Neuronal stem cell (in vitro differentiated cells): ENCODE results near the gene KHDC3L.

Source experiments
- DNase-seq: peaks from one replicate; pipeline ENCODE4 v3.0.0-alpha.2; 2013; ENCODE audit warnings: low spot score
- H2AFZ ChIP-seq: one replicate; pipeline ENCODE4 v1.6.1; 2013; ENCODE audit warnings: mild to moderate bottlenecking, low read length, inconsistent platforms
- H2AK5ac ChIP-seq: 2 replicates; pipeline ENCODE4 v1.6.1; 2013; ENCODE audit warnings: low read depth, mild to moderate bottlenecking, inconsistent platforms, low read length, moderate library complexity, mixed read lengths
- H2BK120ac ChIP-seq: 2 replicates; pipeline ENCODE4 v1.6.1; 2013; ENCODE audit warnings: low read depth, mild to moderate bottlenecking, inconsistent platforms, low read length, moderate library complexity, mixed read lengths
- H2BK12ac ChIP-seq: one replicate; pipeline ENCODE4 v1.6.1; 2013; ENCODE audit warnings: low read length, inconsistent platforms
- H2BK15ac ChIP-seq: 2 replicates; pipeline ENCODE4 v1.6.1; 2013; ENCODE audit warnings: mild to moderate bottlenecking, low read length, inconsistent platforms, mixed read lengths
- H2BK5ac ChIP-seq: one replicate; pipeline ENCODE4 v1.6.1; 2013; ENCODE audit warnings: inconsistent platforms, mild to moderate bottlenecking, low read length, moderate library complexity
- H3K14ac ChIP-seq: one replicate; pipeline ENCODE4 v1.6.1; 2013; ENCODE audit warnings: low read length, inconsistent platforms
- H3K18ac ChIP-seq: 2 replicates; pipeline ENCODE4 v1.6.1; 2013; ENCODE audit warnings: low read length, inconsistent platforms
- H3K23ac ChIP-seq: 2 replicates; pipeline ENCODE4 v1.6.1; 2013; ENCODE audit warnings: low read depth, mild to moderate bottlenecking, mixed read lengths, low read length, inconsistent platforms; ENCODE audit not compliant: poor library complexity
- H3K27ac ChIP-seq: replicated peaks from 3 replicates; pipeline ENCODE4 v1.5.1; 2013; ENCODE audit warnings: low read length, inconsistent platforms
- H3K27me3 ChIP-seq, 3 experiments: 2 replicates each; pipeline ENCODE4 v1.6.1; 2013; ENCODE audit warnings: low read length in 3 of 3, mild to moderate bottlenecking in 2 of 3, inconsistent platforms in 1 of 3, low read depth in 1 of 3, mixed read lengths in 1 of 3, moderate library complexity in 1 of 3; ENCODE audit not compliant: control insufficient read depth in 3 of 3, insufficient read depth in 3 of 3
- H3K36me3 ChIP-seq, 2 donors: replicated peaks in 1 of 2; 2 replicates each; pipeline ENCODE4 v1.6.1; 2013; ENCODE audit warnings: low read length in 2 of 2; ENCODE audit not compliant: control insufficient read depth in 2 of 2, insufficient read depth in 2 of 2
- H3K4ac ChIP-seq: 2 replicates; pipeline ENCODE4 v1.6.1; 2013; ENCODE audit warnings: inconsistent platforms, mild to moderate bottlenecking, low read length, moderate library complexity
- H3K4me1 ChIP-seq, 2 donors: 1 replicate in 1 of 2; 2 replicates in 1 of 2; pipeline ENCODE4 v1.6.1; 2013; ENCODE audit warnings: low read length in 2 of 2, low read depth in 1 of 2; ENCODE audit not compliant: control insufficient read depth in 2 of 2, insufficient read depth in 1 of 2
- H3K4me2 ChIP-seq: one replicate; pipeline ENCODE4 v1.6.1; 2013; ENCODE audit warnings: mild to moderate bottlenecking, low read length, inconsistent platforms; ENCODE audit not compliant: insufficient read depth, poor library complexity, severe bottlenecking
- H3K4me3 ChIP-seq, 2 donors: 2 replicates each; pipeline ENCODE4 v1.5.1; 2013; ENCODE audit warnings: low read length in 2 of 2, mild to moderate bottlenecking in 2 of 2, inconsistent platforms in 1 of 2, moderate library complexity in 1 of 2
- H3K79me1 ChIP-seq: one replicate; pipeline ENCODE4 v1.6.1; 2013; ENCODE audit warnings: low read depth, mild to moderate bottlenecking, inconsistent platforms, low read length, moderate library complexity
- H3K9ac ChIP-seq: one replicate; pipeline ENCODE4 v1.6.1; 2013; ENCODE audit warnings: mild to moderate bottlenecking, low read depth, low read length, inconsistent platforms; ENCODE audit not compliant: poor library complexity
- H3K9me3 ChIP-seq, 2 donors: replicated peaks in 1 of 2; 2 replicates each; pipeline versions ENCODE3 to v1.6.1; 2013; ENCODE audit warnings: low read length in 2 of 2, mild to moderate bottlenecking in 2 of 2, inconsistent platforms in 1 of 2, low read depth in 1 of 2, mixed read lengths in 1 of 2, moderate library complexity in 1 of 2; ENCODE audit not compliant: control insufficient read depth in 2 of 2, insufficient read depth in 1 of 2
- H4K8ac ChIP-seq: one replicate; pipeline ENCODE4 v1.6.1; 2013; ENCODE audit warnings: low read depth, mild to moderate bottlenecking, inconsistent platforms, low read length, moderate library complexity
- H4K91ac ChIP-seq: one replicate; pipeline ENCODE4 v1.6.1; 2013; ENCODE audit warnings: low read length, low read depth, mild to moderate bottlenecking, inconsistent platforms; ENCODE audit not compliant: poor library complexity
- WGBS, 2 donors: extraction: QIAGEN DNeasy Blood & Tissue Kit; methylation state at CpG; one replicate each; pipeline ENCODE4 v1.1.7; 2013; ENCODE audit warnings: missing lambda C conversion rate in 2 of 2, mixed read lengths in 1 of 2; ENCODE audit not compliant: insufficient read length in 2 of 2, insufficient replicate concordance in 1 of 2; ENCODE audit errors: extremely low coverage in 2 of 2; 5-methylcytosine and 5-hydroxymethylcytosine counted together

KHDC3L gene

GRCh38 chr6:73369157-73369556 is 6.7 kb downstream of the KHDC3L start:
- Histone ChIP-seq H3K23ac (peak overlapping the region; percentile 43), H3K4me2 (no peak overlapping the region), H3K9ac (no peak overlapping the region), H2BK5ac (no peak overlapping the region), H2BK12ac (no peak overlapping the region), H3K9me3 (peaks cover 0 to 2% of the 10 kb centered on the region in 2 donors), H3K18ac (no peak overlapping the region), H4K8ac (no peak overlapping the region), H2BK15ac (no peak overlapping the region), H3K79me1 (peaks cover 2% of the 10 kb centered on the region), H3K27ac (no peak overlapping the region), H2AFZ (no peak overlapping the region), H3K36me3 (no peaks in the 10 kb centered on the region), H3K4me1 (no peaks in the 10 kb centered on the region), H3K4ac (no peak overlapping the region), H3K4me3 (no peak overlapping the region), H2AK5ac (peak overlapping the region; percentile 63), H2BK120ac (no peak overlapping the region), H4K91ac (no peak overlapping the region), H3K27me3 (no peaks in the 10 kb centered on the region), H3K14ac (no peak overlapping the region)
- WGBS, 2 donors = no CpG with 5 or more reads among the region's 14 CpGs
- DNase-seq = no peak

- no peaks in the 10 kb centered on the region for H3K36me3 ChIP-seq
- no peak within 1 kb of the TSS for H2BK5ac ChIP-seq
- H3K18ac ChIP-seq = no peak within 1 kb of the TSS
- DNase-seq = no peak
- no peak within 1 kb of the TSS for H4K8ac ChIP-seq
- H3K4me1 ChIP-seq = no peaks in the 10 kb centered on the region
- H3K23ac ChIP-seq = peak within 1 kb of the TSS; percentile 43
- no peak within 1 kb of the TSS for H2BK15ac ChIP-seq
- peaks cover 0 to 2% of the 10 kb centered on the region in 2 donors for H3K9me3 ChIP-seq
- H3K4ac ChIP-seq = no peak within 1 kb of the TSS
- no peak within 1 kb of the TSS for H3K4me2 ChIP-seq
- no peak within 1 kb of the TSS for H3K9ac ChIP-seq
- peaks cover 2% of the 10 kb centered on the region for H3K79me1 ChIP-seq
- no peak within 1 kb of the TSS for H2BK120ac ChIP-seq
- H2AFZ ChIP-seq = no peak within 1 kb of the TSS
- H3K4me3 ChIP-seq = no peak within 1 kb of the TSS
- H4K91ac ChIP-seq = no peak within 1 kb of the TSS
- H2AK5ac ChIP-seq = peak within 1 kb of the TSS; percentile 63
- H2BK12ac ChIP-seq = no peak within 1 kb of the TSS
- no CpG with 5 or more reads among the region's 36 CpGs for WGBS, 2 donors
- H3K27ac ChIP-seq = no peak within 1 kb of the TSS
- H3K27me3 ChIP-seq = no peaks in the 10 kb centered on the region
- no peak within 1 kb of the TSS for H3K14ac ChIP-seq
These were observed 7.1 kb downstream of the KHDC3L start, which contains the start of gene OOEP for GRCh38 chr6:73369563-73369962. TSS of gene OOEP (minus strand) at chr6:73369897. CDS start at chr6:73369792, 105 bp downstream.

- no peak overlapping the region for H3K9ac ChIP-seq
- H3K23ac ChIP-seq = no peak overlapping the region
- no peak overlapping the region for H2AFZ ChIP-seq
- no peak overlapping the region for H3K4ac ChIP-seq
- H2BK15ac ChIP-seq = no peak overlapping the region
- no peaks in the 10 kb centered on the region for H3K4me1 ChIP-seq
- H4K91ac ChIP-seq = no peak overlapping the region
- H3K36me3 ChIP-seq = no peaks in the 10 kb centered on the region
- H3K27me3 ChIP-seq = no peaks in the 10 kb centered on the region
- no peak overlapping the region for H2BK5ac ChIP-seq
- no peak overlapping the region for H2BK12ac ChIP-seq
- H2BK120ac ChIP-seq = no peak overlapping the region
- no peak overlapping the region for H3K4me3 ChIP-seq
- peaks cover 0 to 2% of the 10 kb centered on the region in 2 donors for H3K9me3 ChIP-seq
- H4K8ac ChIP-seq = no peak overlapping the region
- H3K79me1 ChIP-seq = peaks cover 2% of the 10 kb centered on the region
- H2AK5ac ChIP-seq = no peak overlapping the region
- H3K14ac ChIP-seq = no peak overlapping the region
- no CpG with 5 or more reads among the region's 4 CpGs for WGBS, 2 donors
- no peak overlapping the region for H3K27ac ChIP-seq
- H3K18ac ChIP-seq = no peak overlapping the region
- no peak overlapping the region for H3K4me2 ChIP-seq
- DNase-seq = no peak
These were observed 9.5 kb downstream of the KHDC3L start for GRCh38 chr6:73371984-73372383.

GRCh38 chr6:73372516-73372915 is 10.1 kb downstream of the KHDC3L start:
- Histone ChIP-seq H3K27ac (no peak overlapping the region), H3K4me3 (no peak overlapping the region), H2BK5ac (no peak overlapping the region), H2BK120ac (no peak overlapping the region), H2AK5ac (no peak overlapping the region), H4K91ac (no peak overlapping the region), H3K27me3 (no peaks in the 10 kb centered on the region), H3K4me1 (no peaks in the 10 kb centered on the region), H3K9ac (no peak overlapping the region), H3K14ac (no peak overlapping the region), H3K4ac (no peak overlapping the region), H3K79me1 (peaks cover 2% of the 10 kb centered on the region), H2BK15ac (no peak overlapping the region), H3K9me3 (peaks cover 0 to 2% of the 10 kb centered on the region in 2 donors), H3K23ac (no peak overlapping the region), H2AFZ (no peak overlapping the region), H3K4me2 (no peak overlapping the region), H3K18ac (no peak overlapping the region), H3K36me3 (no peaks in the 10 kb centered on the region), H2BK12ac (no peak overlapping the region), H4K8ac (no peak overlapping the region)
- DNase-seq = no peak
- no CpG with 5 or more reads among the region's 10 CpGs for WGBS, 2 donors
